Measurements from ENCODE around the gene SOCS3.

SOCS3 gene

DNA sequence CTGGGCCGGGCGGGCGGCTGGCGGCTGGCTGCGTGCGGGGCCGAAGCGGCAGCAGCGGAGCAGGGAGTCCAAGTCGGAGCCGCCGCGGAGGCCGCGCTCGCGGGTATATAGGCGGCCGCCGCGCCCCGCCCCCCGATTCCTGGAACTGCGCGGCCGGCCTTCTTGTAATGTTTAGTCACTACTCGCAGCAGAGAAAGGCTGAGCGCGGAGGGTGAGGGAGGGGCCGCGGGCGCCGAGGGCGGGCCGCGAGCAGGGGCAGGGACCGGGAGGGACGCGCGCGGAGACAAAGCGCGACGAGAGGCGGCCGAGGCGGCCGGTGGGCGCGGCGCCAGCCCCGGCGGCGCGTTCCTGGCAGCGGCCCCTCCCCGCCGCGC is at the start of gene SOCS3:
Gene SOCS3, minus strand, starts transcription at position 81 of the 374 bp plus-strand sequence. CDS start 982 bp downstream, outside the sequence.
- peak; percentile 96 for DNase-seq (ENCODE audit: low read depth)

DNA sequence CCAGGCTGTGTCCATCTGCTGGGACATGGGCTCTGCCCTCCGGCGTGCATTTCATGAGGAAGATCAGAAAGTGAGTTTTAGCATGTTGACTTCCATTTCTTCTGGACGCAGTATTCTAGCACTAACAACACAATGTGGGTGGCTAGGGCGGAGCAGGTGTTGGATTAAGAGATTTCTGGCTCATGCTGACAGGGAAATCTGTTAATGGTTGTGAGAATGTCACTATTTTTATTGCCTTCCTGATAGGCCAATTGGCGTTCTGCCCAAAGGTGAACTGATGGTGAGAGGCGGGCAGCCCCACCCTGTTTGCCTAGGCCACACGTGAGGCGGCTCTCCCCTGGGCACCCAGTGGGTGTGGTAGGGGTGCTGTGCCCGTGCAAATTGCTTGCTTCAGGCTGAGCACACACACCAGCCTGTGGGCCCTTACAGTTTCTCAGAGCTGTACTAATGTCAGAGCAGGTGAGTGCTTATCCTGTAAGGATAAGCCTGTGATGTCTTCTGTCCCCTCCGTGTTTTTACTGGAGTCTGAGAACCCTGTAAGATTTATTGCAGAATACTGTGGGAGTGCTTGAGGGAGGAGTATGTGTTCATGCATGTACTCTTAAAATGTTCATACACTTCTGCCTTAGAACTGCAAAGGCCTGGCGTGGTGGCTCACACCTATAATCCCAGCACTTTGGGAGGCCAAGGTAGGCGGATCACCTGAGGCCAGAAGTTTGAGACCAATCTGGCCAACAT is 49.5 kb upstream of the SOCS3 start:
- DNase-seq (ENCODE audit: low read depth) = no peak

GRCh38 chr17:78408476-78409050 is 48.7 kb upstream of the SOCS3 start:
- DNase-seq (ENCODE audit: low read depth) = no peak

DNA sequence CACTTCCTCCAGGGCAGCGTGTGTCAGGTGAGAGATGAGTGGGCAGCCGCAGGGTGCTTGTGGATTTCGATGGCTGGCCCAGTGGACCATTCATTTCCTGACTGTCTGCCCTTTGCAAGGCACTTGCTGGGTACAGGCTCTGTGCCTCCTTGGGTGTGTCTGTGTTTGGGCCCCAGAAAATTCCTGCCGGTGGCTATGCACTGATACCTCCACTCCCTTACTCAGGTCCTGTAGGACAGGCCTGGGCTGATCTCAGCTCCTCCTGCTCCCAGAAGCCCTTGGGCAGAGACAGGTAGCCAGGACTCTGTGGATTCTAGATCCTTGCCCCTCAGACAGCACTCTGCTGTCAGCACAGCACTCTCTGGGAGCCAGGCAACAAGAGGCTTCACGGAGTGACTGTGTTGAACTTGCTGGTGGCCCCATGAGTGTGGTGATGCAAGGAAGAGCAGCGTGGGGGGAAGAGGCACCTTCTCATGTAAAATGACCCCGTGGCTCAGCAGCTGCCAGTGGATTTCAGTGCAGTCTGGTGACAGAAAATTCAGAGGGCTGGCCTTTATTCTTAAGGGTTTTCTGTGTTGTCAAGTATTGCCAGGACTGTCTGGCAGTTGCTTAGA is 47.6 kb upstream of the SOCS3 start:
- DNase-seq (ENCODE audit: low read depth) = no peak

DNA sequence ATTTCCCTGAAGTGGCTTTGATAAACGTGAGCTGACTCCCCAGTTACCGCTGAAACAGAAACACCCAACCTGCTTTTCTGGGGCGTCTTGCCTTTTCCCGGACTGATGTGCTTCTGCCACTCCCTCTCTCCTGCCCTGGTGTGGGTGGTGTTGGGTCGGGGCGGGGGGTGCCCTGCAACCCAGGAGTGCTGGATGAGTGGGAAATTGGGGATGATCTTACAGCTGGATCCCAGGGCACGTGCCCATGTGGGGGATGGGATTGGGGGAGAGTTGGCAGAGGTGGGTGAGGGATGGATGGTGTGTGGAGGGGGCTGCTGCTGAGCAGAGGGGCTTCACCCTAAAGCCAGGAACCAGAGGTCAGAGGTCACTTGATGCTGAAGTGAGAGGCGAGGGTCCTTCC is 47.0 kb upstream of the SOCS3 start:
- no peak for DNase-seq (ENCODE audit: low read depth)

DNA sequence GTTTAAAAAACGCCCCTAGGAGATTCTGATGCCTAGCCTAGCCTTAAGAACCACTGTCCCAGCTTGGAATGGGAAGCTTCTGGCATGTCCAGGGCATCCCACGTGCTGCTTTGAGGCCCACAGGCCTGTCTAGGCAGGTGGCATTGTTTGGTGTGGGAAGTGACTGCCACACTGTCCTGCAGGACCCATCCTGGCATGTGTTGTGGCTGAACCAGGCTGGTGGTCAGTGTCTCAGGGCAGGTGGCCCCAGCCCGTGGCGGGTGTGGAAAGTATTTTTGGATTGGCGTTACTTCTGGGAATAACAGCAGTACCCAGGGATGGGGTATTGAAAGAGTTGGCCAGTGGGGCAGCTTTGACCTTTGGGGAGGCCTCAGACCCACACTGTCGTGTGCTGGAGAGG is 46.5 kb upstream of the SOCS3 start:
- no peak for DNase-seq (ENCODE audit: low read depth)

DNA sequence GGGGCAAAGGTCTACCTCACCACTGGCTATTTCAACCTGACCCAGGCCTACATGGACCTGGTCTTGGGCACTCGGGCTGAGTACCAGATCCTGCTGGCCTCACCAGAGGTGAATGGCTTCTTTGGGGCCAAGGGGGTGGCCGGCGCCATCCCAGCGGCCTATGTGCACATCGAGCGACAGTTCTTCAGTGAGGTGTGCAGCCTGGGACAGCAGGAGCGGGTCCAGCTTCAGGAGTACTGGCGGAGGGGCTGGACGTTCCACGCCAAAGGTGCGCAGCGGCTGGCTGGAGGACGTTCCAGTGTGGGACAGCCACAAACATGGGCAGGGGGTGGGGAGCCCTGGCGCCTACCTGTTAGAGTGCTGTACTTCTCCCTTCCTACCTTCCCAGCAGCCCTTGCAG is 43.9 kb upstream of the SOCS3 start:
- no peak for DNase-seq (ENCODE audit: low read depth)

GRCh38 chr17:78401891-78402290 is 42.0 kb upstream of the SOCS3 start:
- no peak for DNase-seq (ENCODE audit: low read depth)

DNA sequence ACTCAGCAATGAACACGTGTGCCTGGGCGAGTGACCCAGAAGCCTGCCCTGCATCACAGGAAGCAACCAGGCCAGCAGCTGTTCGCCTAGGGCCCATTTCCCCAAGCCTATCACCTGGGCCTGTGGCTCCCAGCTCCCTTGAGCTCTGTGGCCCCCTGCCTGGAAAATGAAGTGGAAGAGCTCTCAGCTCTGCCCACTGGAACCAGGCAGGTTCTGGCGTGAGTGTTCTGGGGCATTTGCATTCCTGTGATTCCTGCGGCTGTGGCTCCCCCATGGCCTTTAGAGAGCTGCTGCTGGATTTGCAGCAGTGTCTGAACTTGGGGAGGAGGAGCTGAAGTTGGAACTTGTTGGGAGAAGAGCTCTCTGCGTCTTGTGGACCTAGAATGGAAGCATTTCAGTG is 41.4 kb upstream of the SOCS3 start:
- DNase-seq (ENCODE audit: low read depth) = no peak

GRCh38 chr17:78400581-78401240 is 40.8 kb upstream of the SOCS3 start:
- DNase-seq (ENCODE audit: low read depth) = no peak

- no peak for DNase-seq (ENCODE audit: low read depth)
Observed at GRCh38 chr17:78399693-78400144, 39.8 kb upstream of the SOCS3 start.

DNA sequence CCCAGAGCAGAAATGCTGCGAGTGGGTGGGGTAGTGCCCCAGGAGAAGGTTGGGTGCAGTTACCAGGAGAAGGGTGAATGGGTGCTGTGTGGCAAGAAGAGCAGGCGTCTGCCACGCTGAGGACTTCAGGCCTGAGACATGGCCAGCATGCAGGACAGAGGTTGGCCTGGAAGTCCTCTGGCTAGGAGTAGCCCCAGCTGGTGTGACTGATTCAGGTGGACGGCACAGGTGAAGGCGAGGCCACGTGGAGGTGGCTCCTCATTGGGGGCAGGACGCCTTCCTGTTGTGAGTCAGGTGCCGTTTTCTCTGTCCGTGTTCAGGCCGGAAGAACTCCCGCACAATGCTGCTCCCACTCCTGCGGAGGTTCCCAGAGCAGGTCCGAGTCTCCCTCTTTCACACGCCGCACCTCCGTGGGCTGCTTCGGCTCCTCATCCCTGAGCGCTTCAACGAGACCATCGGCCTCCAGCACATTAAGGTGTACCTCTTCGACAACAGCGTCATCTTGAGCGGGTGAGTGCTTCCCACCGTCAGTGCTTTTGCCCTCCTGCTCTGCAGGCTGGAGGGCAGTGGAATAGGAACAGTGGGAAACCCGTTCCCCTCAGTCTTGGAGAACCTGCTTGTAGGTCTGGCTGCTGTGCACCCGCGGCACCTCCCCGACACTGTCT is 39.3 kb upstream of the SOCS3 start:
- DNase-seq (ENCODE audit: low read depth) = no peak

DNA sequence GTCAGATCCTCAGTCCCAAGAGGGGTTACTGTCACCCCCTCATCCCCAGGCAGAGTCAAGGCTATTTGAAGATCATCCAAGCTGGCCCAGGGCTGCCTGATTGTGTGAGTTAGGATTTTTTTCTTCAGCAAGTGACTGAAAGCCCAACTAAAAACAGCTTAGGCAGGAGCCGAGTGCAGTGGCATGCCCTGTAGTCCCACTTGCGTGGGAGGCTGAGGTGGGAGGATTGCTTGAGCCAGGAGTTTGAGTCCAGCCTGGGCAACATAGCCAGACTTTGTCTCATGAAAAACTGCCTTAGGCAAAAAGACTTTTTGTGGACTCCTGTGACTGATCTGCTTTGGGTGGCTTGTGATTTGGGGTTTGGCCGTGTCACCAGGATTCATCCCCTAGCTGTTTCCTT is 38.5 kb upstream of the SOCS3 start:
- no peak for DNase-seq (ENCODE audit: low read depth)

DNA sequence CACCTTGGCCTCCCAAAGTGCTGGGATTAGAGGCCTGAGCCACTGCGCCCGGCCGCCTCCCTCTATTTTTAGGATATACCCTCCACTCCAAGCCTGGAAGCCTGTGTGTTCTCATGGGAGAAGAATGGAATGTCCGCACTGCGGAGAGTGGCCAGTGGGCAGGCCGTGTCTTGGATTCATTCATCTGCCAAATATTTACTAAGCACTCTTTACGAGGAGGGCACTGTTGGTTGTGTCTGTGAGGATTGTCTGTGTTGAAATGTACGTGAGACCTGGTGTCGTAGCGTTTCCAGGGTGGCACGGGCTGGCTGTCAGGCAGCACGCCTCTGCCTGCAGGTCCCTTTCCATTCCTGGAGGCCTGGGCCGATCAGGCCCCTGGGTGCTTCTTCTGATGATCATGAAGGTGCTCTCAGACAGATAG is 37.8 kb upstream of the SOCS3 start:
- DNase-seq (ENCODE audit: low read depth) = no peak

GRCh38 chr17:78396441-78397337 is 36.8 kb upstream of the SOCS3 start:
- peak; percentile 76 for DNase-seq (ENCODE audit: low read depth)

DNA sequence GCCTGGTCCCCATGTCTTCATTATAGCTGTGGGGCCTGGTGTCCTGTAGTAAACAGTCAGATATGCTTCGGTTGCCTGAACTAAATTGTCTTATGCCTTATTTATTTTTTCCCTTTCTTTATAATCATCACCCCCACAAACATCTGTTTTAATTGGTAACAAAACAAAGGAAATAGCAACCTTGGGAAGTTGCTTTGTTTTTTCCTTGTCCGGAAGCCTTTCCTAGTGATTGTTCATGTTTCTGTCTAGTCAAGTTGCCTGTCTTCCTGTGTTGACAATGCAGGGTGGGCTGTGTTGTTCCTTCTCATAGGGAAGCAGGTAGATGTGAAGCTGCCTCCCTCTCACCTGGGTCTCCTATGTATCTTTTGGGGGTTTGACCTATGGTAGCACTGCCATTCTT is 35.3 kb upstream of the SOCS3 start:
- no peak for DNase-seq (ENCODE audit: low read depth)

- DNase-seq (ENCODE audit: low read depth) = no peak
Observed at GRCh38 chr17:78394209-78394608, 34.3 kb upstream of the SOCS3 start.

DNA sequence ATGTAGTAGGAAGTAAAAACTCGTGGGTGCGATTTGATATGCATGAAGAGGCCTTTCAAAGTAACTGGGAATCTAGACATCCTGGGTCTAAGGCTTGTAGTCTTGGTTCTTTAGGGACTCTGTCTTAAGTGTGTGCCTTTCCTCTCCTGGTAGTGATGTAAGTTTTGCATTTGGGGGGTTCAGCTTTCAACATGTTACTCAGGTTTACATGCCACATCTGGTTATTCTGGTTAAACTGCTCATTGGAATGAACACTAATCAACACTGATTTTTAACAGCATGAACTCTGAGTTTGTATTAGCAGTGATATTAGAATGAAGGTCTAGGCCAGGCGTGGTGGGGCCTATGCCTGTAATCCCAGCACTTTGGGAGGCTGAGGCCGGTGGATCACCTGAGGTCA is 33.7 kb upstream of the SOCS3 start:
- DNase-seq (ENCODE audit: low read depth) = no peak

- DNase-seq (ENCODE audit: low read depth) = no peak
Observed at GRCh38 chr17:78392295-78392694, 32.4 kb upstream of the SOCS3 start.

DNA sequence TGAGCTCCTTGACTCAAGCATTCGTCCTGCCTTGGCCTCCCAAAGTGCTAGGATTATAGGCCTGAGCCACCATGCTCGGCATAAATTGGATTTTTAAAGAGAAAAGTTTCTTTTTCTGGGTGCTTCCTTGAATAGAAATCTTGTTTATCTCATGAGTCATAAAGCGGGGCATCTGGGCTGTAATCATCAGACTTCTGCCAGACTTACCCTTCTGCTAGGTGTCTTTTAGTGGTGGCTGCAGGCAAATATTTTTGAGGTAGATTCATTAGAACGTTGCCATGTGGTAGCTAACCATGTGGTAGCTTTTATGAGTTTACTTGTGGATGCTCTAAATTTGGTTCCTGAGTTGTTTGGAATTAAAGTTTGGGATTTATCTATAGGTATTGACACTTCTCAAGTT is 32.0 kb upstream of the SOCS3 start:
- DNase-seq (ENCODE audit: low read depth) = no peak

GRCh38 chr17:78391051-78391431 is 31.2 kb upstream of the SOCS3 start:
- DNase-seq (ENCODE audit: low read depth) = no peak
